GM21515 (cell line): ENCODE measurements around the gene C11orf68.

Experiments used
- ATAC-seq: cut with Tn5 transposase; IDR thresholded peaks from one replicate; pipeline ENCODE4 v1.9.1; 2021; ENCODE audit not compliant: unreplicated experiment

C11orf68 gene

GRCh38 chr11:65872586-65873317 lies 46.1 kb downstream of the C11orf68 start, which contains the start of gene EFEMP2:
Gene EFEMP2, minus strand, starts transcription at chr11:65872800. Its CDS starts 446 bp downstream, at chr11:65872354.
- ATAC-seq, result no peak

GRCh38 chr11:65871811-65872548 lies 46.9 kb downstream of the C11orf68 start:
- ATAC-seq, result no peak

DNA sequence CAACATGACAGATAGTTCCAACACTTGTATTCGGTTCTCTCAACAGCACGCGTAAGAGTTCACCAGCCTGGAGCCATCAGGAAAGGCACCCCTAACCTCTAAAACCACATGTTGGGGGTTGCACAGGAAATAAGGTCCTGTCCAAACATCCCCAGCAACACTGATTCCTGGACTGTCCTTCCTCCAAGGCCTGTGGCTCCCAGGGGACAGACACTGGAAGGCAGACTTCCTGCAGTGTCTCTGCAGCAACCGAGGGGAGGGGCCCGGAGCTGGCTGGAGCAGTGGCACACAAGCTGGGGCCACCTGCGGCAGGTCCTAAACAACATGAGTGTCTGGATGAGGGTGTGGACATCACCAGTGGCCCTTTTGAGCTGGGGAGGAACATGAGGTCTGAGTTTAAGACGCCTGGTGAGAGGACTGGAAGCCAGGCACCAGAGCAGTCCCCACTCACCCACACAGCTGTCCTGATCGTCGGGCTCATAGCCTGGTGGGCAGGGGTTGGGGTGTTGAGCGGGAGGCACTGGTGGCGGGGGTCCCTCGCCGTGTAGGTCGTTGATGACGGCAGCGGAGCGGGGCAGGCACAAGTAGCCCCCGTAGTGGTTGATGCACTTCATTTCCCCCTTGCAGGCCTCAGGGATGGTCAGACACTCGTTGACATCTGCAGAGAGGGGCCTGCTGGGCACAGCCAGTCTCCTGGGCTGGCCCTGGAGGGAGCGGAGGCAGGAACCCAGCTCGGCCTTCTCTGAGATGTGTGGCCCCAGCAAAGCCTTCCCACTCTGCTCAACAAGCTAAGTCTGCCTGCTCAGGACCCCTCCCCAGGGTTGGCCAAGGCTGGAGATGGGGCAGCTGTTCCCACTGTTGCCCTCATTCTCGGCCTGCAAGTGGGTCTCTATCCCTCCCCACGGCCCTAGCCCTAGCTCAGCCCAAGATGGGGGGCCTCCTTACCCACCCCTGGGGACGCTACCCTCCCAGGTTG lies 47.9 kb downstream of the C11orf68 start:
- no peak for ATAC-seq

GRCh38 chr11:65870307-65870658 lies 48.6 kb downstream of the C11orf68 start:
- ATAC-seq, result no peak

- ATAC-seq, result no peak
Observed at GRCh38 chr11:65869643-65870306, 49.1 kb downstream of the C11orf68 start.

GRCh38 chr11:65868907-65869306 lies 50.0 kb downstream of the C11orf68 start:
- ATAC-seq, result no peak

GRCh38 chr11:65868076-65868667 lies 50.7 kb downstream of the C11orf68 start:
- ATAC-seq, result no peak

DNA sequence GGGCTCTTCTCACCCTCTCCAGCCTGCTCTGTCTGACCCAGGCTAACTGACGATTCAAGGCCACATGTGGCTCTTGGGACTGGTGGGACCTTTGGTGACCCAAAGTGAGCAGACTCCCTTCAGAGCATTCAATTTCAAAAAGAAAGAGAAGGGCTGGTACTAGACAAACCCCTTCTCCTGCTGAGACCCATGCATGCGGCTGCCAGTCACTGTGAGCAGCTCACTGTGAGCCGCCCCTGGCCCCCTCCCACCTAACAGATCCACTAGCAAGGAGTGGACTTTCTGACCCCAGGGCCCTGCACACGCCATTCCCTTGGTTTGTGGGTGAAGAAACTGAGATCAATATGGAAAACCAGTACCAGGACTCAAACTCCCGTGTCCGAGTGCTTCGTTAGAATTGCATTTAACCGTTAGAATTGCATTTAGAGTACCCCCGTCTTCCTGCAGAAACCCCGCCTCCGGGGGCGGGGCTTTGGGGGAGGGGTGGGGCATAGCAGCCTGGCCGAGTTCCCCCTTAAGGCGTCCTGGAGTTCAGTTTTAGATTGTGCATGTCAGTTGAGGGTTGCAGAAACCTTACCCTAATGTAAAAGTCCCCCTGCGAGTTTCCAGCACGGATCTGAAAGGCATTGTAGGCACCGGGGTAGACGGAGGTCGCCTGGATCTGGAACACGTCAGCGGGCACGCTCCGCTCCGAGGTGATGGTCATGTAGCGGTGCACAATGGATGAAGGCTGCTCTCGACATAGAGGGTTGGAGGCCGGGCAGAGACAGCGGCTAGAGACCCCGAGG lies 51.4 kb downstream of the C11orf68 start:
- ATAC-seq, result no peak
